Fibroblast of lung (primary cell): ENCODE measurements around the gene ALMS1. TPM values are rescaled to one million over a fixed set of nuclear protein-coding genes. Genes with fewer than 3 reads are reported as not detected.

Source experiments
- DNase-seq, 2 donors: peaks; one replicate each; pipeline versions ENCODE4 v3.0.0 to v3.0.0-alpha.2; 2010; ENCODE audit warnings: low read depth in 2 of 2
- H2AFZ ChIP-seq: 2 replicates; pipeline ENCODE4 v1.5.1; 2012; ENCODE audit warnings: low read length, control low read depth, inconsistent platforms
- H3K27ac ChIP-seq: 2 replicates; pipeline ENCODE4 v1.5.1; 2011; ENCODE audit warnings: low read length, control low read depth; ENCODE audit not compliant: insufficient read depth
- H3K27me3 ChIP-seq: 2 replicates; pipeline ENCODE4 v1.5.1; 2011; ENCODE audit warnings: mild to moderate bottlenecking, low read length; ENCODE audit not compliant: control insufficient read depth, insufficient read depth
- H3K36me3 ChIP-seq: 2 replicates; pipeline ENCODE4 v1.5.1; 2011; ENCODE audit warnings: low read length; ENCODE audit not compliant: control insufficient read depth, insufficient read depth
- H3K4me1 ChIP-seq: 2 replicates; pipeline ENCODE4 v1.5.1; 2011; ENCODE audit warnings: low read length; ENCODE audit not compliant: control insufficient read depth, insufficient read depth; ENCODE audit errors: extremely low read depth
- H3K4me2 ChIP-seq: 2 replicates; pipeline ENCODE4 v1.5.1; 2011; ENCODE audit warnings: low read length, control low read depth; ENCODE audit not compliant: insufficient read depth; ENCODE audit errors: extremely low read depth
- H3K4me3 ChIP-seq, 4 experiments: fragments of 200-600 bp in 1 of 4; sonication (generic) in 1 of 4; replicated peaks in 1 of 4; 2 replicates each; pipeline ENCODE4 v1.5.1; 2011 to 2016; ENCODE audit warnings: low read length in 4 of 4, low read depth in 3 of 4, mild to moderate bottlenecking in 3 of 4, control low read depth in 2 of 4, inconsistent platforms in 1 of 4, mixed read lengths in 1 of 4; ENCODE audit not compliant: insufficient read depth in 1 of 4; ENCODE audit errors: control extremely low read depth in 1 of 4
- H3K79me2 ChIP-seq: 2 replicates; pipeline ENCODE4 v1.5.1; 2012; ENCODE audit warnings: mild to moderate bottlenecking, low read length, inconsistent platforms; ENCODE audit not compliant: control insufficient read depth, insufficient read depth
- H3K9ac ChIP-seq: 2 replicates; pipeline ENCODE4 v1.5.1; 2011; ENCODE audit warnings: mild to moderate bottlenecking, low read length, control low read depth; ENCODE audit not compliant: insufficient read depth
- H3K9me3 ChIP-seq: 2 replicates; pipeline ENCODE4 v1.5.1; 2012; ENCODE audit warnings: low read depth, low read length; ENCODE audit not compliant: control insufficient read depth, insufficient read depth
- H4K20me1 ChIP-seq: 2 replicates; pipeline ENCODE4 v1.5.1; 2011; ENCODE audit warnings: low read length; ENCODE audit not compliant: control insufficient read depth, insufficient read depth; ENCODE audit errors: extremely low read depth
- CTCF ChIP-seq, 2 donors: IDR thresholded peaks in 1 of 2; conservative IDR thresholded peaks in 1 of 2; 1 replicate in 1 of 2; 2 replicates in 1 of 2; pipeline ENCODE4 v1.5.1; 2011 to 2012; ENCODE audit warnings: low read length in 2 of 2, control low read depth in 1 of 2, inconsistent platforms in 1 of 2, low read depth in 1 of 2, mild to moderate bottlenecking in 1 of 2
- EZH2 ChIP-seq: IDR thresholded peaks from 2 replicates; pipeline ENCODE4 v1.5.1; 2012; ENCODE audit warnings: low read length, control low read depth, mild to moderate bottlenecking; ENCODE audit errors: missing control alignments
- polyA plus RNA-seq, 2 donors: library from polyadenylated mRNA; depleted of rRNA in 1 of 2; stranded (reverse) in 1 of 2; unstranded in 1 of 2; fragments of >200 nt; gene quantifications; 2 replicates each; pipeline ENCODE4 v1.2.1, GENCODE V29; 2011 to 2012; ENCODE audit warnings: missing spikeins in 1 of 2
- total RNA-seq: library from RNA; depleted of rRNA; stranded (reverse); fragments of >200 nt; gene quantifications from 2 replicates; pipeline ENCODE4 v1.2.1, GENCODE V29; 2014

The ALMS1 gene
- total and polyA plus RNA-seq, 2 donors (not counting 1 experiment from before 2014, with no cell fraction given): 7.5 to 13.4 TPM

- H3K4me2 ChIP-seq: no peak overlapping the region
- H2AFZ ChIP-seq: no peak overlapping the region
- H3K27ac ChIP-seq: no peak overlapping the region
- no peaks in the 10 kb centered on the region for H3K9me3 ChIP-seq
- peaks cover 11% of the 10 kb centered on the region for H3K79me2 ChIP-seq
- no peak overlapping the region for H3K9ac ChIP-seq
- TF ChIP-seq EZH2 (no peak), CTCF (conservative IDR thresholded peaks at IDR 0.05 in 1 of 2, IDR thresholded peaks at IDR 0.05 in 1 of 2; ENCODE audit: low read depth in 1 of 2, low read length in 2 of 2) (no peak)
- no peak for DNase-seq
- peaks cover 3% of the 10 kb centered on the region for H3K4me1 ChIP-seq
- no peak overlapping the region for H3K4me3 ChIP-seq
- H4K20me1 ChIP-seq: no peaks in the 10 kb centered on the region
- H3K27me3 ChIP-seq: peaks cover 4% of the 10 kb centered on the region
- no peaks in the 10 kb centered on the region for H3K36me3 ChIP-seq
Measured at GRCh38 chr2:73383036-73383435, 2.6 kb upstream of the ALMS1 start.

- peaks cover 3% of the 10 kb centered on the region for H3K4me1 ChIP-seq
- H3K9me3 ChIP-seq: no peaks in the 10 kb centered on the region
- H3K4me2 ChIP-seq: peak overlapping the region; percentile 86
- H3K27me3 ChIP-seq: peaks cover 4% of the 10 kb centered on the region
- peak overlapping the region; percentile 72 for H3K27ac ChIP-seq
- no peaks in the 10 kb centered on the region for H4K20me1 ChIP-seq
- no peak for TF ChIP-seq EZH2
- TF ChIP-seq CTCF (conservative IDR thresholded peaks at IDR 0.05 in 1 of 2, IDR thresholded peaks at IDR 0.05 in 1 of 2; ENCODE audit: low read depth in 1 of 2, low read length in 2 of 2): no peak
- no peaks in the 10 kb centered on the region for H3K36me3 ChIP-seq
- H3K4me3 ChIP-seq: peak overlapping the region; percentile 72 to 88 (median 82)
- H3K79me2 ChIP-seq: peaks cover 14% of the 10 kb centered on the region
- peak overlapping the region; percentile 85 for H3K9ac ChIP-seq
- DNase-seq: peak; percentile 1 to 3
- H2AFZ ChIP-seq: peak overlapping the region; percentile 98
Measured at GRCh38 chr2:73385123-73385503, 523 bp upstream of the ALMS1 start.

DNA sequence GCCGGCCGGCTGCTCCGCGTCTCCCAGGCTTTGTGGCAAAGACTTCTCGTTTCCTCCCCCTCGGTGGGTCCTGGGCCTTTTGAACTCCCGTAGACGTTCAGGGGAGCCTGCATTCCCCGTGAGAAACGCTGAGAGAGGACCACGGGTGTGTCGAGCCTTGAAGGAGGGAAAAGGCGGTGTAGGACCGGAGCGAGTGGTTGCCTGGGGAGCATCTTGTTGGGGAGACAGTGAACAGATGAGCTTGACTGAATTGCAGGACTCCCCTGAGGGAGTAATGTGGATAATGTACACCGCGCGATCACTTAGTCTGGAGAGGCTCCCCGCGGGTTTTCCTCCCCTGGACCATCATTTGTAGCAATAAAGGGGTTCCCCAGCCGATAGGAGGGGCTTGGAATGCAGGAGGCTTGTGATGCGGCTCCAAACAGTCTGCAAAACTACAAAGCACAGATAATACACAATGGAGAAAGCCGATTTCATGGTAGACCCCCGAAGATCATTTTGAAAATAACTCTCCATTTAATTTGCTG lies 769 bp downstream of the ALMS1 start:
- Histone ChIP-seq H3K9me3 (no peaks in the 10 kb centered on the region), H2AFZ (peak overlapping the region; percentile 94), H3K79me2 (peaks cover 14% of the 10 kb centered on the region), H4K20me1 (no peaks in the 10 kb centered on the region), H3K9ac (peak overlapping the region; percentile 85), H3K27ac (peak overlapping the region; percentile 89), H3K27me3 (no peaks in the 10 kb centered on the region), H3K4me2 (peak overlapping the region; percentile 92), H3K4me1 (peaks cover 3% of the 10 kb centered on the region), H3K36me3 (no peaks in the 10 kb centered on the region), H3K4me3 (peak overlapping the region; percentile 88 to 96 (median 92))
- DNase-seq: no peak
- TF ChIP-seq CTCF (conservative IDR thresholded peaks at IDR 0.05 in 1 of 2, IDR thresholded peaks at IDR 0.05 in 1 of 2; ENCODE audit: low read depth in 1 of 2, low read length in 2 of 2) (no peak), EZH2 (no peak)
